Thyroid gland (tissue), 4 donors: ENCODE results near the gene PTPRC.

Experiments used
- CTCF ChIP-seq, 6 experiments: fragments of 200-600 bp in 3 of 6; fragments of 450-650 bp in 3 of 6; sonication (generic) in 3 of 6; IDR thresholded peaks; one replicate each; pipeline ENCODE4 v1.5.1; 2016 to 2019; ENCODE audit warnings: antibody characterized with exemption in 6 of 6, mild to moderate bottlenecking in 2 of 6, inconsistent platforms in 1 of 6, moderate library complexity in 1 of 6
- POLR2A ChIP-seq, 2 donors: fragments of 450-650 bp; IDR thresholded peaks; one replicate each; pipeline ENCODE4 v1.6.1; 2017; ENCODE audit warnings: antibody characterized with exemption in 2 of 2, mild to moderate bottlenecking in 2 of 2, moderate library complexity in 1 of 2

GRCh38 chr1:198764748-198765147 is 125.9 kb downstream of the PTPRC start:
- TF ChIP-seq CTCF (IDR thresholded peaks at IDR 0.05) (no peak), POLR2A (IDR thresholded peaks at IDR 0.05) (no peak)
